Measurements from ENCODE around the gene JARID2. TPM values are rescaled to one million over a fixed set of nuclear protein-coding genes. Genes with fewer than 3 reads are reported as not detected.

Gene JARID2
- total and polyA plus RNA-seq, 2 of the 4 experiments (the other 2 are of a cell fraction), result 9.6 to 12.9 TPM

DNA sequence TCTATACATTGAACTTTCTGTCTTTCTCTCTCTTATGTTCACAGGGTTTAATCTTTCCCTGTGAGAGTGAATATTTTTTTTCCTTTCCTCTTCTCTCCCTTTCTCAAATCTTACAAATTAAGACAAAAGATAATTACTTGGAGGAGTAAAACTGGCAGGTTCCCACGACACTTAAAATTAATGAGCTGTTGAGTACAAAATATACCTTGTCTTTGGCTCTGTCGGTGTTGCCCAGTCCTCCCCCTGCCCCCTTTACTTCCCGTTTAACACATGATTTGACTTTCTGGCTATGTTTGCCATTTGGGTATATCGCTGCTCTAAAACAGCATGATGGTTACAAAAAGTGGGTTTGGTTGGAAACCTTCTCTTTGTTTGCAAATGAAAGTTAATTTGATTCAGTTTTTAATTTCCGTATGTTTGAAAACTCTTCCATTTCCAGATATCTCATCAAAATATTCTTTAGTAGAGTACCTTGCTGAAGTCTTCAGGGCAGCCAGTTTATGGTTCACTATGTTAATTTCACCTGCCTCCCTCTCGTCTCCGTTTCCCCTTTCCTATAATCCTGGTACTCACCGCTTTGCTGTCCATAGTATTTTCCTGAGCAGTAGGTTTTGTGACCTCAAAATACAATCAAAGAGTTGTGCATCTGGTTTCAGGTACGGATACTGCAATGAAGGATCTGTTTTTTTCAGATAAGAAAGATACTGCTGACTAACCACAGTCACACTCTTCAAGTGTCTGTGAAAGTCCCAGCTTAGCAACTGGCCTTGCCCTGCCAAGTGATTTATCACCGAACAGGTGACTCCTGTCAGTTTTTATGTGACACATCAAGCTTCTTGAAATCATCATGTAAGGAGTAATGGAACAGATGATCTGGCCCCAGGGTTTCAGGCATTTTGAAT, 235.8 kb downstream of the JARID2 start:
- no CpG with 5 or more reads among the region's 10 CpGs for WGBS, 2 experiments (ENCODE audit: extremely low coverage in 2 of 2, insufficient read length in 1 of 2)
- H3K27ac ChIP-seq (ENCODE audit: insufficient read depth, low read length), result no peak overlapping the region
- H4K5ac ChIP-seq (ENCODE audit: low read depth, low read length), result no peak overlapping the region
- dilution Hi-C loops (cut with HindIII; ENCODE audit: low sequenced_read_pairs, unreplicated experiment), result no loop called here
- H3K23ac ChIP-seq (ENCODE audit: low read depth, low read length), result no peak overlapping the region
- intact Hi-C loops (cut with micrococcal nuclease), result no loop called here
- peaks cover 16% of the 10 kb centered on the region for H3K4me1 ChIP-seq (ENCODE audit: control insufficient read depth, insufficient read depth, low read length)
- H4K8ac ChIP-seq (ENCODE audit: low read depth in 2 of 2, low read length in 2 of 2), result no peak overlapping the region
- ChIA-PET CTCF (interaction anchor here (0.9 kb wide), 1 partner anchor 19 kb away, joined by 5 read pairs; no protein-coding TSS in a partner anchor), POLR2A (ENCODE audit: unreplicated experiment) (no interaction called here)
- in situ Hi-C loops (cut with MboI; ENCODE audit: low sequenced_read_pairs), result no loop called here
- no peaks in the 10 kb centered on the region for H3K9me3 ChIP-seq (ENCODE audit: control insufficient read depth, insufficient read depth, low read length)
- H3K79me1 ChIP-seq (ENCODE audit: low read depth in 1 of 2, low read length in 2 of 2), result peaks cover 36 to 77% of the 10 kb centered on the region in 2 experiments
- no peak overlapping the region for H3K4me3 ChIP-seq (ENCODE audit: insufficient read depth, low read depth, low read length)
- ATAC-seq (ENCODE audit: low read depth) (no peak), DNase-seq (no peak)
- H3K56ac ChIP-seq (ENCODE audit: extremely low read depth, insufficient read depth, low read length), result no peak overlapping the region
- H2BK5ac ChIP-seq (ENCODE audit: low read depth, low read length, poor library complexity, severe bottlenecking), result no peak overlapping the region
- no peak overlapping the region for H3K14ac ChIP-seq (replicated peaks; ENCODE audit: low read depth, low read length)
- no peak overlapping the region for H2BK20ac ChIP-seq (ENCODE audit: low read depth, low read length)
- H4K20me1 ChIP-seq (ENCODE audit: insufficient read depth, low read length), result peaks cover 21% of the 10 kb centered on the region; the same call in 1 of the 2 replicates
- no peak overlapping the region for H3K4me2 ChIP-seq (ENCODE audit: low read depth, low read length)
- 0 out of 2 replicates have a peak, but pooled peaks cover 1% of the 10 kb centered on the region for H3K36me3 ChIP-seq (ENCODE audit: control insufficient read depth, insufficient read depth, low read length)
- no peak overlapping the region for H2AK9ac ChIP-seq (replicated peaks; ENCODE audit: low read depth, low read length, poor library complexity)
- no peak overlapping the region for H3K9ac ChIP-seq (ENCODE audit: low read depth, low read length)
- H3K18ac ChIP-seq (ENCODE audit: low read depth, low read length), result no peak overlapping the region
- no peak overlapping the region for H2AFZ ChIP-seq (replicated peaks; ENCODE audit: low read length, poor library complexity)
- H2BK15ac ChIP-seq (ENCODE audit: low read depth, low read length), result no peak overlapping the region
- H2AK5ac ChIP-seq (ENCODE audit: low read depth, low read length), result no peak overlapping the region
- H2BK120ac ChIP-seq (ENCODE audit: low read depth, low read length), result no peak overlapping the region
- H3K27me3 ChIP-seq (ENCODE audit: control insufficient read depth, insufficient read depth, low read length), result no peaks in the 10 kb centered on the region
- no peak overlapping the region for H3K4ac ChIP-seq (ENCODE audit: low read depth, low read length)
- H4K91ac ChIP-seq (ENCODE audit: insufficient read depth, low read depth, low read length), result no peak overlapping the region
- no TSS peak for BruUV-seq (replicated peaks)
- H3K9me1 ChIP-seq (ENCODE audit: insufficient read depth, low read length), result peaks cover 26% of the 10 kb centered on the region
- TF ChIP-seq RCOR1 (IDR thresholded peaks at IDR 0.05; ENCODE audit: insufficient replicate concordance, low read length) (no peak), CHD1 (IDR thresholded peaks at IDR 0.05; ENCODE audit: low read depth, low read length) (no peak), RFX5 (IDR thresholded peaks at IDR 0.05; ENCODE audit: low read depth, low read length) (no peak), SMC3 (IDR thresholded peaks at IDR 0.05; ENCODE audit: low read depth, low read length) (no peak), FOS (IDR thresholded peaks at IDR 0.05; ENCODE audit: low read depth, low read length) (no peak), NFE2L2 (IDR thresholded peaks at IDR 0.05; ENCODE audit: low read depth, low read length) (no peak), MAZ (IDR thresholded peaks at IDR 0.05; ENCODE audit: borderline replicate concordance, low read depth, low read length) (no peak), BHLHE40 (IDR thresholded peaks at IDR 0.05; ENCODE audit: low read depth, low read length) (no peak), CTCF (conservative IDR thresholded peaks at IDR 0.05; ENCODE audit: low read depth, low read length) (no peak), CEBPB (IDR thresholded peaks at IDR 0.05; ENCODE audit: low read depth, low read length) (no peak), MXI1 (IDR thresholded peaks at IDR 0.05; ENCODE audit: borderline replicate concordance, low read depth, low read length) (no peak), MAFK (IDR thresholded peaks at IDR 0.05; ENCODE audit: low read depth, low read length) (no peak), RAD21 (IDR thresholded peaks at IDR 0.05; ENCODE audit: low read length) (no peak)
- TF ChIP-seq, protein P1, sequence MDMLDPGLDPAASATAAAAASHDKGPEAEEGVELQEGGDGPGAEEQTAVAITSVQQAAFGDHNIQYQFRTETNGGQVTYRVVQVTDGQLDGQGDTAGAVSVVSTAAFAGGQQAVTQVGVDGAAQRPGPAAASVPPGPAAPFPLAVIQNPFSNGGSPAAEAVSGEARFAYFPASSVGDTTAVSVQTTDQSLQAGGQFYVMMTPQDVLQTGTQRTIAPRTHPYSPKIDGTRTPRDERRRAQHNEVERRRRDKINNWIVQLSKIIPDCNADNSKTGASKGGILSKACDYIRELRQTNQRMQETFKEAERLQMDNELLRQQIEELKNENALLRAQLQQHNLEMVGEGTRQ (IDR thresholded peaks at IDR 0.05; ENCODE audit: low read depth, low read length), result no peak
